Gastroesophageal sphincter (tissue), 4 donors: ENCODE data around the gene GPBAR1. TPM values are rescaled to one million over a fixed set of nuclear protein-coding genes. Genes with fewer than 3 reads are reported as not detected.

Experiments used
- ATAC-seq: fragments of 150-250 bp; one replicate; pipeline ENCODE4 v1.9.1; 2016; ENCODE audit warnings: mild to moderate bottlenecking, moderate library complexity
- H3K27ac ChIP-seq, 4 donors: fragments of 200-600 bp; sonication (generic) in 3 of 4; 1 replicate in 3 of 4; 2 replicates in 1 of 4; pipeline ENCODE4 v1.5.1; 2016 to 2019
- H3K27me3 ChIP-seq: fragments of 200-600 bp; sonication (generic); one replicate; pipeline ENCODE4 v1.5.1; 2019
- H3K36me3 ChIP-seq, 2 donors: fragments of 200-600 bp; sonication (generic); one replicate each; pipeline ENCODE4 v1.5.1; 2019; ENCODE audit warnings: control low read depth in 1 of 2
- H3K4me1 ChIP-seq, 3 donors: fragments of 200-600 bp; sonication (generic); 1 replicate in 2 of 3; 2 replicates in 1 of 3; pipeline ENCODE4 v1.5.1; 2016 to 2019; ENCODE audit warnings: control low read depth in 2 of 3
- H3K4me3 ChIP-seq, 2 donors: fragments of 200-600 bp; sonication (generic); one replicate each; pipeline ENCODE4 v1.5.1; 2019; ENCODE audit warnings: mild to moderate bottlenecking in 1 of 2, moderate library complexity in 1 of 2
- H3K9me3 ChIP-seq, 3 donors: fragments of 200-600 bp; sonication (generic); one replicate each; pipeline ENCODE4 v1.5.1; 2017 to 2019; ENCODE audit warnings: control low read depth in 2 of 3
- EP300 ChIP-seq: sonication (generic); formaldehyde crosslinking; IDR thresholded peaks from one replicate; pipeline ENCODE4 v1.6.1; 2017; ENCODE audit warnings: antibody characterized with exemption, mild to moderate bottlenecking
- POLR2A ChIP-seq, 2 donors: fragments of 450-650 bp; IDR thresholded peaks; one replicate each; pipeline ENCODE4 v1.6.1; 2017; ENCODE audit warnings: antibody characterized with exemption in 2 of 2, mild to moderate bottlenecking in 2 of 2, moderate library complexity in 1 of 2
- POLR2AphosphoS5 ChIP-seq: sonication (generic); formaldehyde crosslinking; IDR thresholded peaks from one replicate; pipeline ENCODE4 v1.6.1; 2017; ENCODE audit warnings: antibody characterized with exemption
- WGBS, 2 donors: methylation state at CpG; one replicate each; pipeline ENCODE4 v1.1.5; 2018; ENCODE audit warnings: low coverage in 1 of 2; 5-methylcytosine and 5-hydroxymethylcytosine counted together
- total RNA-seq, 4 donors: library from RNA; depleted of rRNA; stranded (reverse); fragments of >200 nt; gene quantifications; one replicate each; pipeline ENCODE4 v1.1.0, GENCODE V29; 2016
- TF ChIP-seq, protein P1 (sequence below), 4 experiments: fragments of 200-600 bp in 2 of 4; fragments of 450-650 bp in 2 of 4; sonication (generic) in 1 of 4; IDR thresholded peaks; one replicate each; pipeline ENCODE4 v1.5.1; 2017 to 2019; ENCODE audit warnings: antibody characterized with exemption in 4 of 4, mild to moderate bottlenecking in 2 of 4, moderate library complexity in 2 of 4

Gene GPBAR1
- total RNA-seq, 4 donors from 2014 or later = 0.31 to 4.0 (median 1.4) TPM

DNA sequence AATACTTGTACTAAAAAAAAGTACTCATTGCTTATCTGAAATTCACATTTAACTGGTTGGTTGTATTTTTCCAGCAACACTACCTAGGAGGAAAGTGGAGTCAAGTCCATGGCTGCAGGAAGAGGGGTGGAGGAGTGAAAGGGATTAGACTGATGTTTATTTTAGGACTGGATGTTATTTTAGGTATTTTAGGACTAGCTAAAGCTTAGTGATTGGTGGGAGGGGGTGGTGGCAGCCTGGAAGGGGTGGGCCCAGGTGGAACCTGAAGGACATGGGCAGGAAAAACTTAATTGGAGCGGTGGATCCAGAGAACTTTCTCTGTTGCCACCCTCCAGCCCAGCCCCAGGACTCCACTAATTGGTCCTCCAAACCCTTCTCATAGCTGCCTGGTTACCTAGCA is 35.4 kb downstream of the GPBAR1 start:
- ATAC-seq = no peak
- Histone ChIP-seq H3K4me3 (no peak overlapping the region), H3K4me1 (peaks cover 0 to 40% (median 6%) of the 10 kb centered on the region in 3 donors), H3K27me3 (no peaks in the 10 kb centered on the region), H3K9me3 (no peaks in the 10 kb centered on the region), H3K36me3 (no peaks in the 10 kb centered on the region), H3K27ac (no peak overlapping the region)
- 88 to 100% methylated on average over 1 of the region's 1 CpG for WGBS, 2 donors
- TF ChIP-seq POLR2A (IDR thresholded peaks at IDR 0.05) (no peak), EP300 (no peak), POLR2AphosphoS5 (no peak)
- TF ChIP-seq, protein P1, sequence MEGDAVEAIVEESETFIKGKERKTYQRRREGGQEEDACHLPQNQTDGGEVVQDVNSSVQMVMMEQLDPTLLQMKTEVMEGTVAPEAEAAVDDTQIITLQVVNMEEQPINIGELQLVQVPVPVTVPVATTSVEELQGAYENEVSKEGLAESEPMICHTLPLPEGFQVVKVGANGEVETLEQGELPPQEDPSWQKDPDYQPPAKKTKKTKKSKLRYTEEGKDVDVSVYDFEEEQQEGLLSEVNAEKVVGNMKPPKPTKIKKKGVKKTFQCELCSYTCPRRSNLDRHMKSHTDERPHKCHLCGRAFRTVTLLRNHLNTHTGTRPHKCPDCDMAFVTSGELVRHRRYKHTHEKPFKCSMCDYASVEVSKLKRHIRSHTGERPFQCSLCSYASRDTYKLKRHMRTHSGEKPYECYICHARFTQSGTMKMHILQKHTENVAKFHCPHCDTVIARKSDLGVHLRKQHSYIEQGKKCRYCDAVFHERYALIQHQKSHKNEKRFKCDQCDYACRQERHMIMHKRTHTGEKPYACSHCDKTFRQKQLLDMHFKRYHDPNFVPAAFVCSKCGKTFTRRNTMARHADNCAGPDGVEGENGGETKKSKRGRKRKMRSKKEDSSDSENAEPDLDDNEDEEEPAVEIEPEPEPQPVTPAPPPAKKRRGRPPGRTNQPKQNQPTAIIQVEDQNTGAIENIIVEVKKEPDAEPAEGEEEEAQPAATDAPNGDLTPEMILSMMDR (IDR thresholded peaks at IDR 0.05) = no peak

DNA sequence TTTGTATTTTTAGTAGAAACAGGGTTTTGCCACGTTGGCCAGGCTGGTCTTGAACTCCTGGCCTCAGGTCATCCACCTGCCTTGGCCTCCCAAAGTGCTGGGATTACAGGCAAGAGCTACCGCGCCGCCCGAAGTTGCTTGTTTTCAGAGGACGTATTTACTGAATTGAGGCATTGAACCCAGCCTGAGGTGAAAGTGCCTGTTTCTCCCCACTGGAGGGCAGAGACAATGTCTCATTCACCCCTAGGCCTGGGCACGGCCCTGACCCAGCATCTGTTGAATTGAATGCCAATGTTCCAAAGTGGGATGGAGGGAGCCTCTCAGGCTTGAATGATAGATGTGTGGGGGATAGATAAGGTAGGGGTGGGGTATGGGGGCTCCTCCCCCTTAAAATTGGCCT is 36.0 kb downstream of the GPBAR1 start:
- no peak overlapping the region for H3K27ac ChIP-seq
- 47% methylated on average over 2 of the region's 7 CpGs; no CpG with 5 or more reads in 1 of the 2 donors for WGBS, 2 donors

DNA sequence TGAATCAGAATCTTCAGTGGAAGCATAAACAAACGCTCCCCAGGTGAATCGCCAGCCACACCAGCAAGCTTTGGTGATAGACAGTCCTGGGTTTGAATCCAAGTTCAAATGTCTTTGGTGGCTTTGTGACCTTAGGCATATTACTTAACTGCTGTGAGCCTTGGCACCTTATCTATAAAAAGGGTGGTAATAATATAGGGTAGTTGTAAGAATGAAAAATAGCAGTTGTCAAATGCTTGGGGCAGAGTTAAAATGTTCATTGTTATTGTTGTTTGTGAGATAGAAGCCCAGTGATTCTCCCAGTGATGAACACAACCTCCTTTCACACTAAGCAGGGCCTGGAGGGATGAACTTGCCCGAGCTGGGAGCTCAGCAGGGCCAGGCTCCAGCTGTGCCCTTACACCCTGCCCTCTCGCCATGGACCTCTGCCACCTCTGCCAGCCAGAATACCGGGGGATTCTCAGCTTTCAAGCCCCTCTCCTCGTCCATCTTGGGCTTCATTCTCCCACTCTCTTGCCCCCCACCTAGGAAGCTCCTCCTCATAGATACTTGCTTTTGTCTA is 37.6 kb downstream of the GPBAR1 start:
- TF ChIP-seq POLR2A (IDR thresholded peaks at IDR 0.05) (no peak), EP300 (no peak), POLR2AphosphoS5 (no peak)
- TF ChIP-seq, protein P1 (IDR thresholded peaks at IDR 0.05) = no peak
- whole genome bisulfite sequencing, 2 donors = 78% methylated on average over 6 of the region's 6 CpGs; no CpG with 5 or more reads in 1 of the 2 donors
- H3K4me1 ChIP-seq = peaks cover 0 to 29% (median 0%) of the 10 kb centered on the region in 3 donors
- no peak overlapping the region for H3K4me3 ChIP-seq
- no peak for ATAC-seq
- no peak overlapping the region for H3K27ac ChIP-seq
- H3K36me3 ChIP-seq = no peaks in the 10 kb centered on the region
- H3K9me3 ChIP-seq = no peaks in the 10 kb centered on the region
- H3K27me3 ChIP-seq = no peaks in the 10 kb centered on the region

More for the DNA sequence above, 36.0 kb downstream of the GPBAR1 start:
- TF ChIP-seq EP300 = no peak
- TF ChIP-seq POLR2AphosphoS5 = no peak
- no peak for TF ChIP-seq POLR2A (IDR thresholded peaks at IDR 0.05)
- TF ChIP-seq, protein P1 (IDR thresholded peaks at IDR 0.05) = no peak
- H3K27me3 ChIP-seq = no peaks in the 10 kb centered on the region
- H3K36me3 ChIP-seq = no peaks in the 10 kb centered on the region
- H3K4me3 ChIP-seq = no peak overlapping the region
- peaks cover 0 to 39% (median 5%) of the 10 kb centered on the region in 3 donors for H3K4me1 ChIP-seq
- H3K9me3 ChIP-seq = no peaks in the 10 kb centered on the region
- no peak for ATAC-seq

- TF ChIP-seq, protein P1 (IDR thresholded peaks at IDR 0.05) = no peak
- TF ChIP-seq POLR2AphosphoS5 = no peak
- Histone ChIP-seq H3K27ac (no peak overlapping the region), H3K4me1 (peaks cover 0 to 17% (median 0%) of the 10 kb centered on the region in 3 donors), H3K4me3 (no peak overlapping the region), H3K9me3 (no peaks in the 10 kb centered on the region), H3K36me3 (no peaks in the 10 kb centered on the region), H3K27me3 (no peaks in the 10 kb centered on the region)
- 77 to 81% methylated on average over 4 of the region's 4 CpGs for WGBS, 2 donors
- ATAC-seq = no peak
These were observed 39.3 kb downstream of the GPBAR1 start for GRCh38 chr2:218300141-218300540.

DNA sequence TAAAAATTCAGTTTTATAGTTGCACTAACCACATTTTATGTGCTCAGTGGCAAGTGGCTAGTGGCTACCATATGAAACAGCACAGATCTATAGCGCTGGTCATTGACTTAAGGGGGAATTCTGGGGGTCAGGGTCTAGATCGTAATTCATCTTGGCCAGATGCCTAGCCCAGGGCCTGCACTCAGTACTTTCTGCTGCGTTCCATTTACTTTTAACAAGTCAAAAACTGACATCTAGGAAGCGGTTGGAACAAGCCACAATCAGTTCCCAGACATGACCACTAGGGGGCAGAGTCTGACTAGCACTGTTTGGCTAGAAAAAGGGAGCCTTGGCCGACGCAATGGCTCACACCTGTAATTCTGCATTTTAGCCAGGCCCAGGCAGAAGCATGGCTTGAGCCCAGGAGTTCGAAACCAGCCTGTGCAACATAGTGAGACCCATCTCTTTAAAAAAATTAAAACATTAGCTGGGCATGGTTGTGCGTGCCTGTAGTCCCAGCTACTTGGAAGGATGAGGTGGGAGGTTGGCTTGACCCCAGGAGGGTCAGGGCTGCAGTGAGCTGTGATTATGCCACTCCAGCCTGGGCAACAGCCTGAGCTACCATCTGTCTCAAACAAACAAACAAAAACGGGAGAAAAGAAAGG is 40.5 kb downstream of the GPBAR1 start:
- Histone ChIP-seq H3K9me3 (no peaks in the 10 kb centered on the region), H3K27ac (no peak overlapping the region), H3K4me3 (no peak overlapping the region), H3K36me3 (no peaks in the 10 kb centered on the region), H3K4me1 (peaks cover 0 to 13% (median 0%) of the 10 kb centered on the region in 3 donors), H3K27me3 (no peaks in the 10 kb centered on the region)
- ATAC-seq = peak; percentile 86
- 6 to 12% methylated on average over 6 to 9 of the region's 9 CpGs for WGBS, 2 donors
- TF ChIP-seq POLR2A (IDR thresholded peaks at IDR 0.05) = no peak
- TF ChIP-seq POLR2AphosphoS5 = peak; percentile 35
- TF ChIP-seq EP300 = no peak
- TF ChIP-seq, protein P1 (IDR thresholded peaks at IDR 0.05) = peak in 3 of 4 experiments; percentile 97 to 98 (median 98)
